Measurements from ENCODE around the gene PRSS33.

GRCh38 chr16:2749936-2750335 lies 37.4 kb downstream of the PRSS33 start:
- no peak for TF ChIP-seq CTCF (IDR thresholded peaks at IDR 0.05)
- TF ChIP-seq POLR2AphosphoS5 (IDR thresholded peaks at IDR 0.05): no peak
- no peak for TF ChIP-seq POLR2A (IDR thresholded peaks at IDR 0.05)
